ENCODE data around the gene ENPP7.

Gene ENPP7

GRCh38 chr17:79779084-79779529, 48.4 kb downstream of the ENPP7 start:
- no peak for DNase-seq

GRCh38 chr17:79779661-79780365, 49.1 kb downstream of the ENPP7 start:
- DNase-seq, result no peak

GRCh38 chr17:79781012-79781650, 50.4 kb downstream of the ENPP7 start:
- DNase-seq, result no peak

GRCh38 chr17:79781736-79782575, 51.2 kb downstream of the ENPP7 start:
- DNase-seq, result no peak

GRCh38 chr17:79783891-79784290, 53.1 kb downstream of the ENPP7 start:
- no peak for DNase-seq

- no peak for DNase-seq
These were observed 53.7 kb downstream of the ENPP7 start for GRCh38 chr17:79784353-79785016.

- DNase-seq, result no peak
These were observed 54.5 kb downstream of the ENPP7 start for GRCh38 chr17:79785017-79785899.

GRCh38 chr17:79785900-79786810, 55.4 kb downstream of the ENPP7 start:
- DNase-seq, result no peak

GRCh38 chr17:79786930-79787643, 56.3 kb downstream of the ENPP7 start:
- DNase-seq, result no peak

GRCh38 chr17:79788455-79788854, 57.7 kb downstream of the ENPP7 start:
- DNase-seq, result no peak

- no peak for DNase-seq
These were observed 58.5 kb downstream of the ENPP7 start for GRCh38 chr17:79788989-79789942.

GRCh38 chr17:79789943-79790804, 59.4 kb downstream of the ENPP7 start:
- DNase-seq, result peak; percentile 61

GRCh38 chr17:79790805-79791734, 60.3 kb downstream of the ENPP7 start:
- no peak for DNase-seq

GRCh38 chr17:79791735-79792161, 61.0 kb downstream of the ENPP7 start:
- no peak for DNase-seq
